ENCODE measurements around the gene CLTRN. TPM values are rescaled to one million over a fixed set of nuclear protein-coding genes. Genes with fewer than 3 reads are reported as not detected.
"Not testable (repeated sequence)": the region's sequence is repeated elsewhere in the genome, so short reads cannot be mapped to it uniquely, and the experiment has no call there.

CLTRN gene, protein sequence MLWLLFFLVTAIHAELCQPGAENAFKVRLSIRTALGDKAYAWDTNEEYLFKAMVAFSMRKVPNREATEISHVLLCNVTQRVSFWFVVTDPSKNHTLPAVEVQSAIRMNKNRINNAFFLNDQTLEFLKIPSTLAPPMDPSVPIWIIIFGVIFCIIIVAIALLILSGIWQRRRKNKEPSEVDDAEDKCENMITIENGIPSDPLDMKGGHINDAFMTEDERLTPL
- not detected in 2 replicates for total RNA-seq
- polyA plus RNA-seq = 0.04 TPM in 1 of 2 replicates, not detected in the other
- polyA plus RNA-seq (2011; cell fraction: cytosol; rRNA removed) = 0.05 and 0.08 TPM in 2 replicates
- 0.18 and 0.36 TPM in 2 replicates for polyA plus RNA-seq (2011; cell fraction: nucleus; rRNA removed)
- polyA plus RNA-seq (2012) = 0.19 TPM in 1 of 2 replicates, not detected in the other
- polyA minus RNA-seq = not detected in 2 replicates
- not detected for polyA minus RNA-seq (2011; cell fraction: cytosol; rRNA and poly(A)+ RNA removed)
- not detected in 2 replicates for polyA minus RNA-seq (2011; cell fraction: nucleus; rRNA and poly(A)+ RNA removed)
- percentile 22 among the genes with signal in this experiment for Bru-seq, nascent RNA
- percentile 5 among the genes with signal in this experiment for BruChase-seq, experiment 1, labeled RNA remaining after a 6-hour chase
- not detected for BruChase-seq, experiment 2, labeled RNA remaining after a 2-hour chase
- long read RNA-seq = 0 reads

DNA sequence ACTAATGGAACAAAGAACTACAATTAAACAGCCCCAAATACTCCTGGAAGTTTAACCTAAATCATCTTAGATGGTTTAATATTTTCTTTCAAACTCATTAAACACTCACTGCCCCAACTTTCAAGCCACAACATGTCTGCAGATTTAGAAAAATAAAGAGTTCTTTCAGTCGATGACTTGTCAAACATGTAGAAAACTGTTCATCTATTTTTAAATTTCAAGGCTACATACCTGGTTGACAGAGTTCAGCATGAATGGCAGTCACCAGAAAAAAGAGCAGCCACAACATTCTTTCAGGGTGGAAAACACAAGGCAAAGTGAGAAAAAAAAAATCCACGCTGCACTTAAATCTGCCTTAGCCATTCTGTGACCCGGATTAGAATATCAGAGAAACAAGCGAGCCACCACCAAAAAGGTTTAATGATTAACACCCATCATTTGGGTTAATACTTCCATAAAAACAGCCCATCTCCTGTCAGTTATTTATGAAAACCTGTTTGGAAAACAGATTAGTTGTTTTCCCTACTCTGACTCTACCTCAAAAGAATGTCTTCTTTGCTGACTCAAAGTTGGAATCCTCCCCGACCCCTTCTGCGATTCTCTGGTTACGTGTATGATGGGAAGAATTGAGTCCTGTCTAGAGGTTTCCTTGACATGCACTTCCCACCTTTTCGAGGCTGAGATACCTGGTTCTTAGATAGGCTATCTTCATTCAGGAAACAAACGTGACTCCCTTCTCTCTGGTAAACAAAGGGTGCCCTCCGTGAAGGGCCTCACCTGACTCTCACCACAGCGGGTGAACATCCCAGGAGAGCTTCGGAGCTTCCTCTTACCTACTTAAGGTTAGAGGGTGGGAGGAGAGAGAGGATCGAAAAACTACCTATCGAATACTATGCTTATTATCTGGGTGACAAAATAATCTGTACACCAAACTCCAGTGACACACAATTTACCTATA lies at the start of gene CLTRN:
Gene CLTRN, minus strand, starts transcription at position 319 of the 958 bp plus-strand sequence. Its CDS starts 30 bp downstream, at position 289.
- ChIA-PET CTCF (no interaction called here), POLR2A (no interaction called here)
- H3K9ac ChIP-seq (replicated peaks; ENCODE audit: extremely low read depth, insufficient read depth, low read length) = no peak within 1 kb of the TSS

DNA sequence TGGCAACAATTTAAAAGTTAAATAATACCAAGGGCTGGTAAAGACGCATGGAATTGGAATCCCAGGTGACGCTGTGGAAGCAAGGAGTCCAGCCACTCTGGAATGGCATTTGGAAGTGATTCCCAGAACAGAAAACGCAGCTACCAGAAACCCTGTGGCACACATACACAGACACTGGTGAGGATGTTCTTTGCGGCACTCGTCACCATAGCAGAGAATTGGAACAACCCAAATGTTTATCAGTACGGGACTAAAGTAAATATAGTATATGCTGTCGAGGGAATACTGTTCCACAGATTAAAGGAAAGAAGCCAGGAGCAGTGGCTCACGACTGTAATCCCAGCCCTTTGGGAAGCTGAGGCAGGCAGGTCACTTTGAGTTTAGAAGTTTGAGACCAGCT lies 39.7 kb upstream of the CLTRN start:
- peak; percentile 64 for FAIRE-seq
- not testable (repeated sequence) for H3K4me2 ChIP-seq (ENCODE audit: insufficient read depth, low read length)

More for the DNA sequence above, at the start of gene CLTRN:
- FAIRE-seq (no peak), DNase-seq (ENCODE audit: low read depth, low spot score) (no peak)
- Histone ChIP-seq H4K20me1 (replicated peaks; ENCODE audit: control insufficient read depth, extremely low read depth, insufficient read depth, low read length) (no peaks in the 10 kb centered on the region), H3K27ac (ENCODE audit: insufficient read depth, low read depth, low read length) (no peak within 1 kb of the TSS), H3K79me2 (ENCODE audit: control insufficient read depth, insufficient read depth, low read length) (no peaks in the 10 kb centered on the region), H3K4me2 (ENCODE audit: insufficient read depth, low read length) (no peak within 1 kb of the TSS), H3K36me3 (ENCODE audit: control insufficient read depth in 2 of 2, extremely low read depth in 1 of 2, insufficient read depth in 2 of 2, low read length in 2 of 2) (no peaks in the 10 kb centered on the region), H2AFZ (ENCODE audit: low read depth, low read length) (no peak within 1 kb of the TSS), H3K27me3 (ENCODE audit: control insufficient read depth in 2 of 2, insufficient read depth in 2 of 2, low read length in 2 of 2) (peaks cover 8 to 9% of the 10 kb centered on the region in 2 experiments), H3K4me3 (replicated peaks in 1 of 3; ENCODE audit: insufficient read depth in 1 of 3, low read depth in 1 of 3, low read length in 3 of 3) (no peak within 1 kb of the TSS), H3K4me1 (ENCODE audit: control insufficient read depth, extremely low read depth, insufficient read depth, low read length) (no peaks in the 10 kb centered on the region), H3K9me3 (replicated peaks; ENCODE audit: control insufficient read depth, insufficient read depth, low read length) (no peaks in the 10 kb centered on the region), H3K9me1 (replicated peaks; ENCODE audit: control insufficient read depth, extremely low read depth, insufficient read depth, low read length) (no peaks in the 10 kb centered on the region)
- TF ChIP-seq POLR2AphosphoS5 (IDR thresholded peaks at IDR 0.05; ENCODE audit: insufficient read depth, low read depth, low read length) (no peak), POLR2A (IDR thresholded peaks at IDR 0.05; ENCODE audit: low read depth, low read length) (no peak), JUN (IDR thresholded peaks at IDR 0.05; ENCODE audit: borderline replicate concordance, insufficient read depth, insufficient read length, low read depth) (no peak), GATA2 (IDR thresholded peaks at IDR 0.05; ENCODE audit: insufficient read depth, insufficient read length, low read depth, low read length) (no peak), FOS (IDR thresholded peaks at IDR 0.05; ENCODE audit: borderline replicate concordance, insufficient read depth, low read length) (no peak), MYC (IDR thresholded peaks at IDR 0.05; ENCODE audit: low read depth, low read length) (no peak), EZH2 (IDR thresholded peaks at IDR 0.05; ENCODE audit: borderline replicate concordance, low read depth, low read length, severe bottlenecking) (no peak)
- TF ChIP-seq, protein P1, sequence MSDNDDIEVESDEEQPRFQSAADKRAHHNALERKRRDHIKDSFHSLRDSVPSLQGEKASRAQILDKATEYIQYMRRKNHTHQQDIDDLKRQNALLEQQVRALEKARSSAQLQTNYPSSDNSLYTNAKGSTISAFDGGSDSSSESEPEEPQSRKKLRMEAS (IDR thresholded peaks at IDR 0.05; ENCODE audit: insufficient read depth, insufficient read length) = no peak
- BruUV-seq (replicated peaks) = no TSS peak
- intact Hi-C loops (cut with micrococcal nuclease) = no loop called here
- dilution Hi-C loops (cut with MboI; ENCODE audit: extremely low pct_ligation_motif_present, low sequenced_read_pairs) = no loop called here

More for the DNA sequence above, 39.7 kb upstream of the CLTRN start:
- H3K27ac ChIP-seq (ENCODE audit: insufficient read depth, low read depth, low read length); H2AFZ ChIP-seq (ENCODE audit: low read depth, low read length); H3K27me3 ChIP-seq (ENCODE audit: control insufficient read depth in 2 of 2, insufficient read depth in 2 of 2, low read length in 2 of 2); POLR2A ChIA-PET; dilution Hi-C loops (cut with MboI; ENCODE audit: extremely low pct_ligation_motif_present, low sequenced_read_pairs); DNase-seq (ENCODE audit: low read depth, low spot score); H3K9ac ChIP-seq (replicated peaks; ENCODE audit: extremely low read depth, insufficient read depth, low read length); BruUV-seq (replicated peaks); H3K4me3 ChIP-seq (replicated peaks in 1 of 3; ENCODE audit: insufficient read depth in 1 of 3, low read depth in 1 of 3, low read length in 3 of 3); H4K20me1 ChIP-seq (replicated peaks; ENCODE audit: control insufficient read depth, extremely low read depth, insufficient read depth, low read length); CTCF ChIA-PET; intact Hi-C loops (cut with micrococcal nuclease); H3K9me3 ChIP-seq (replicated peaks; ENCODE audit: control insufficient read depth, insufficient read depth, low read length); H3K9me1 ChIP-seq (replicated peaks; ENCODE audit: control insufficient read depth, extremely low read depth, insufficient read depth, low read length); H3K79me2 ChIP-seq (ENCODE audit: control insufficient read depth, insufficient read depth, low read length); H3K4me1 ChIP-seq (ENCODE audit: control insufficient read depth, extremely low read depth, insufficient read depth, low read length); H3K36me3 ChIP-seq (ENCODE audit: control insufficient read depth in 2 of 2, extremely low read depth in 1 of 2, insufficient read depth in 2 of 2, low read length in 2 of 2): not testable (repeated sequence)
